Hepatocyte (in vitro differentiated cells): ENCODE measurements around the gene KLHL30. TPM values are rescaled to one million over a fixed set of nuclear protein-coding genes. Genes with fewer than 3 reads are reported as not detected.

ENCODE experiments used
- DNase-seq: peaks from one replicate; pipeline ENCODE4 v3.0.0-alpha.2; 2016; ENCODE audit warnings: low spot score
- H2AFZ ChIP-seq: fragments of 200-600 bp; sonication (generic); 2 replicates; pipeline ENCODE4 v1.6.0; 2016; ENCODE audit warnings: antibody characterized with exemption, mild to moderate bottlenecking
- H3K27ac ChIP-seq: fragments of 200-600 bp; sonication (generic); 2 replicates; pipeline ENCODE4 v1.5.1; 2016; ENCODE audit warnings: mild to moderate bottlenecking
- H3K27me3 ChIP-seq: fragments of 200-600 bp; sonication (generic); 2 replicates; pipeline ENCODE4 v1.6.1; 2016
- H3K36me3 ChIP-seq: fragments of 200-600 bp; sonication (generic); replicated peaks from 2 replicates; pipeline ENCODE4 v1.5.1; 2016; ENCODE audit warnings: low read depth; ENCODE audit not compliant: insufficient read depth
- H3K4me1 ChIP-seq: fragments of 200-600 bp; sonication (generic); 2 replicates; pipeline ENCODE4 v1.5.1; 2016; ENCODE audit warnings: mild to moderate bottlenecking, moderate library complexity; ENCODE audit not compliant: insufficient read depth
- H3K4me2 ChIP-seq: fragments of 200-600 bp; sonication (generic); 2 replicates; pipeline ENCODE4 v1.6.0; 2016
- H3K4me3 ChIP-seq: fragments of 200-600 bp; sonication (generic); 2 replicates; pipeline ENCODE4 v1.5.1; 2016; ENCODE audit warnings: mild to moderate bottlenecking
- H3K79me2 ChIP-seq: fragments of 200-600 bp; sonication (generic); 2 replicates; pipeline ENCODE4 v1.6.0; 2017; ENCODE audit warnings: mild to moderate bottlenecking
- H3K9me2 ChIP-seq: fragments of 200-600 bp; sonication (generic); replicated peaks from 2 replicates; pipeline ENCODE4 v1.6.0; 2017; ENCODE audit warnings: mild to moderate bottlenecking; ENCODE audit not compliant: insufficient read depth
- H3K9me3 ChIP-seq: fragments of 200-600 bp; sonication (generic); 2 replicates; pipeline ENCODE4 v1.5.1; 2016; ENCODE audit warnings: low read depth, mild to moderate bottlenecking
- H4K20me1 ChIP-seq: fragments of 200-600 bp; sonication (generic); 2 replicates; pipeline ENCODE4 v1.6.0; 2016; ENCODE audit warnings: mild to moderate bottlenecking; ENCODE audit not compliant: insufficient read depth, poor library complexity, severe bottlenecking
- CTCF ChIP-seq: fragments of 200-600 bp; sonication (generic); IDR thresholded peaks from 2 replicates; pipeline ENCODE4 v1.5.1; 2016; ENCODE audit warnings: antibody characterized with exemption, mild to moderate bottlenecking; ENCODE audit not compliant: poor library complexity
- EZH2 ChIP-seq: fragments of 200-600 bp; sonication (generic); IDR thresholded peaks from 2 replicates; pipeline ENCODE4 v1.6.1; 2016; ENCODE audit warnings: antibody characterized with exemption, mild to moderate bottlenecking, borderline replicate concordance
- EZH2phosphoT487 ChIP-seq: fragments of 200-600 bp; sonication (generic); IDR thresholded peaks from one replicate; pipeline ENCODE4 v1.6.1; 2018; ENCODE audit warnings: antibody characterized with exemption, mild to moderate bottlenecking, low read depth, moderate library complexity; ENCODE audit not compliant: unreplicated experiment, severe bottlenecking
- WGBS: methylation state at CpG from one replicate; pipeline ENCODE4 v1.1.6; 2016; ENCODE audit warnings: low lambda C conversion rate; ENCODE audit errors: missing lambda C conversion rate; 5-methylcytosine and 5-hydroxymethylcytosine counted together
- polyA plus RNA-seq: library from polyadenylated mRNA; unstranded; fragments of >200 nt; fragmentation: Nextera tagmentation; extraction: Ambion mirVana; gene quantifications from 2 replicates; pipeline ENCODE4 v1.2.1, GENCODE V29; 2016
- total RNA-seq: library from RNA; depleted of rRNA; stranded (reverse); fragments of >200 nt; gene quantifications from 2 replicates; pipeline ENCODE4 v1.2.3, GENCODE V29; 2014

Gene KLHL30
- total and polyA plus RNA-seq, 2 experiments from 2014 or later, result 0.15 TPM; not detected in 1

- Histone ChIP-seq H3K9me2 (no peaks in the 10 kb centered on the region), H3K4me1 (no peaks in the 10 kb centered on the region), H4K20me1 (no peaks in the 10 kb centered on the region), H3K4me3 (no peak within 1 kb of the TSS), H2AFZ (no peak within 1 kb of the TSS), H3K79me2 (no peaks in the 10 kb centered on the region), H3K4me2 (no peak within 1 kb of the TSS), H3K9me3 (no peaks in the 10 kb centered on the region), H3K27ac (no peak within 1 kb of the TSS), H3K27me3 (no peaks in the 10 kb centered on the region), H3K36me3 (no peaks in the 10 kb centered on the region)
- DNase-seq, result no peak
- WGBS, result 91% methylated on average over 38 of the region's 38 CpGs
- TF ChIP-seq CTCF (no peak), EZH2 (no peak), EZH2phosphoT487 (no peak)
Measured at GRCh38 chr2:238100049-238100820, 38.2 kb upstream of the KLHL30 start, which contains the start of gene ESPNL. TSS of gene ESPNL (plus strand) at chr2:238100340. CDS start at chr2:238100420, 80 bp downstream.

DNA sequence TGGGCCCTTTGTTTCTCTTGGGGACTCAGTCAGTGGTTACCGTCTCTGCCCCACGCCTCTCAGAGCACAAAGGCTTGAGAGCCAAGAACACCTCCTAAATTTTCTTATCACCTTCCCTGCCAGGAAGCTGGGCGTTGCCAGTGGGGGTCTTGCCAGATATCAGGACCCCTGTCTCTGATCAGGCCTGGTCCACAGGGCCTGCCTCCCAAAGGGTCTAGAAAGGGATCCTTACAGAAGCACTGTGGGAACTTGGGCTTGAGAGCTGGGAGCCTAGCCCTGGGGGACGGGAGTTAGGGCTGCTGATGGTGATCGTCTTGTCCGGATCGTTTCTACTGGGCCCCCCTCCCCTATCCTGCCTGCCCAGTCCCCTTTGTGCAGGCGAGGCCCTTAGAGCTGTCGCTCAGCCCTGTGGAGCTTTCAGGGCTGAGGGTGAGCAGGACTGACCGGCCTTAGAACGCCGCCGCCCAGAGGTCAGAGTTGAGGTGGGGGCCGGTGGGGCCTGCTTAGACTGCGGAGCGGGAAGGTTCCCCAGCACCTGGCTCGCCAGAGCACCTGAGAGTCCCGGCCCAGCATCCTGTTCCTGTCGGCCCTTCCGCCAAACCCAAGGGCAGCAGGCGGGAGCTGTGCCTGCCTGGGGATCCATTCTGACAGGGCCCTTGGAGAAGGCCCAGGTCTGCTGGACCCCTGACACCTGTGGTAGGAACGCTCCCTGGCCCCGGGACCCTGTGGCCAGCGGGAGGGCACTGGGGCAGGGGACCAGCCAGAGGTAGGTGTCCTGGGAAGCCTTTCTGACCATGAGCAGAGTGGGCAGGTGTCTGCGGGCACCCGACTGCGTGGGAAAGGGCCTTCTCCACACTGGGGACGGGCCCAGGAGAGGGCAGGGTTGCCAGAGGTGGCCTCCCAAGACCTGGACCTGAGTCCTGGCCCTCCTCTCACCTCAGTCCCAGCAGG lies 37.4 kb upstream of the KLHL30 start:
- H3K36me3 ChIP-seq, result no peaks in the 10 kb centered on the region
- TF ChIP-seq EZH2phosphoT487, result no peak
- no peak for TF ChIP-seq EZH2
- TF ChIP-seq CTCF, result no peak
- H3K9me3 ChIP-seq, result no peaks in the 10 kb centered on the region
- no peaks in the 10 kb centered on the region for H3K4me1 ChIP-seq
- no peaks in the 10 kb centered on the region for H4K20me1 ChIP-seq
- H2AFZ ChIP-seq, result no peak overlapping the region
- peak; percentile 4 for DNase-seq
- no peak overlapping the region for H3K27ac ChIP-seq
- H3K4me2 ChIP-seq, result no peak overlapping the region
- no peaks in the 10 kb centered on the region for H3K9me2 ChIP-seq
- WGBS, result 93% methylated on average over 25 of the region's 28 CpGs
- H3K79me2 ChIP-seq, result no peaks in the 10 kb centered on the region
- no peaks in the 10 kb centered on the region for H3K27me3 ChIP-seq
- no peak overlapping the region for H3K4me3 ChIP-seq

DNA sequence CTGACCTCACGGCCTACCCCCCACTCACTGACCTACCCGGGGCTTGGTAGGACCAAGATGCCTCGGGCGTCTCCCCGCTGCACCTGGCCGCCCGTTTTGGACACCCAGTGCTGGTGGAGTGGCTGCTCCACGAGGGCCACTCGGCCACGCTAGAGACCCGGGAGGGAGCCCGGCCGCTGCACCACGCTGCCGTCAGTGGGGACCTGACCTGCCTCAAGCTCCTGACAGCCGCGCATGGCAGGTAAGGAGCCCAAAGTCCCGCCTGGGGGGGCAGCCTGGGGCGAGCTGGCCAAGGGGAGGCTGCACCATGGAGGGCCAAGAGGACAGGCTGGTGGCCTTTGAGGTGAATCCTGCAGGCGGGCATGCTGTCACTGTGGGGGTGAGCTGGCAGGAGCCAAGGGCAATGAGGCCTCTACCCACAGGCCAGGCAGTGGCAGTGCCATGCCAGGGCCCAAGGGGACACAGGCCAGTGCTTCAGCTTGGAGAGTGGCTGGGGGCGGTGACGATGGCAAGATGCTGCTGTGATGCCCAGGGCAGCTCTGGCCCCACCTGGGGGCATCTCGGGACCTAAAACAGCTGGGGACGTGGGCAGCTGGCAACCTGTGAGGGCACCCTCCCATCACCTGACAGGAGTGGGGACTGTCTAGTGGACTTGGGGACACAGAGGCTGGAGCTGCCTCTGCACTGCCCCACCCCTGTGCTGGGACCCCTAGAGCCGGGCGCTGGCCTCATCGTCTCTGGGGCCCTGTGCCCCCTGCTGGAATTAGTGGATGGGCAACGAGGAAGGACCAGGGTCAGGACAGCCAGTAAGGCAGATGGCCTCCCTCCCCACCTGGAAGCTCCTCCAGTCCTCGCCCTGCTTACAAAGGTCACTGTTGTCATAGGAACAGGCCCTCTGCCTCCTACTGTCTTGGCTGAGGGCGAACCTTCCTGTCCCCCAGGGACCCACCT lies 36.3 kb upstream of the KLHL30 start:
- no peak for TF ChIP-seq CTCF
- TF ChIP-seq EZH2phosphoT487, result no peak
- TF ChIP-seq EZH2, result no peak
- no peaks in the 10 kb centered on the region for H3K4me1 ChIP-seq
- peak; percentile 3 for DNase-seq
- no peaks in the 10 kb centered on the region for H3K27me3 ChIP-seq
- H3K36me3 ChIP-seq, result no peaks in the 10 kb centered on the region
- no peak overlapping the region for H3K27ac ChIP-seq
- no peak overlapping the region for H3K4me2 ChIP-seq
- no peaks in the 10 kb centered on the region for H3K9me2 ChIP-seq
- WGBS, result 93% methylated on average over 28 of the region's 30 CpGs
- H3K4me3 ChIP-seq, result no peak overlapping the region
- H3K9me3 ChIP-seq, result no peaks in the 10 kb centered on the region
- H4K20me1 ChIP-seq, result no peaks in the 10 kb centered on the region
- H2AFZ ChIP-seq, result no peak overlapping the region
- H3K79me2 ChIP-seq, result no peaks in the 10 kb centered on the region
